ENCODE results near the gene PCDH9. TPM values are rescaled to one million over a fixed set of nuclear protein-coding genes. Genes with fewer than 3 reads are reported as not detected.

Gene PCDH9
- polyA plus RNA-seq, 3 donors = 14.7 to 15.9 (median 15.6) TPM

GRCh38 chr13:66558506-66558905, 671.6 kb downstream of the PCDH9 start:
- DNase-seq (ENCODE audit: extremely low read depth in 1 of 11, low read depth in 9 of 11, low spot score in 4 of 11) = no peak

GRCh38 chr13:66557357-66557756, 672.8 kb downstream of the PCDH9 start:
- DNase-seq (ENCODE audit: extremely low read depth in 1 of 11, low read depth in 9 of 11, low spot score in 4 of 11) = no peak

DNA sequence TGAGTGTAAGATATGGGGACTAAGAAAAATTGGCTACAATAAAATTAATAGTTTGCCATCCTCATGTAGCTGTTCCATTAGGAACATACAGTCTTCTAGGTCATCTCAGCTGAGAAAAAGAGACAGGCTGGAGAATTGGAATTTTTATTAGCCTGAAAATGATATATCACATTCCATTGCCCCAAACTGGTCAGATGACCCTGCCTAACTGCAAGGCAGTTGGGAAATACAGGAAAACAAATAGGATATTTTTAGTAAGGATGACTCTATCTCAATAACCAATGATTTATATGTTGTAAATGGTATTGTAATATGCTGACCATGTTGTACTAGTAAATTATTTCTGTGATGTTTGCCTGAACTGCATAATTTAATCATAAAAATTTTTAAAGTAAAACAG, 673.8 kb downstream of the PCDH9 start:
- no peak for DNase-seq (ENCODE audit: extremely low read depth in 1 of 11, low read depth in 9 of 11, low spot score in 4 of 11)

- DNase-seq (ENCODE audit: extremely low read depth in 1 of 11, low read depth in 9 of 11, low spot score in 4 of 11) = no peak
Measured at GRCh38 chr13:66553391-66553790, 676.7 kb downstream of the PCDH9 start.

DNA sequence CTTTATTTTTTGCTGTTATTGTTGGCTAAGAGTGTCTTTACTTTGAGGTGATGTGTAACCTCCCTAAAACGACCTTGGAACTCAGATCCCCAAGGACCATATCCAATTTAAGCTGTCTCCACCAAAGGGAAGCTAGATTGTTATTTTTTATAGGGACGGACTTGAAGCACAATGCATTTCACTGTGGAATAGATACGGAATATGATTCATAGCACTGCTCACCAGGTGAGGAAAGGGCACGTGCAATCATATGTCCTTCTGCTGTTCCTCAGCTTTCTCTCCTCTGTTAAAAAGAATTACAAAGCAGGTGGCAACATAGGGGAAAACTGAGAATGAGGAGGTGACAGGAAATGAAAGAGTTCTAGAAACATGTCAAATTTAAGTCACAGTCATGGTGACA, 679.0 kb downstream of the PCDH9 start:
- no peak for DNase-seq (ENCODE audit: extremely low read depth in 1 of 11, low read depth in 9 of 11, low spot score in 4 of 11)

- no peak for DNase-seq (ENCODE audit: extremely low read depth in 1 of 11, low read depth in 9 of 11, low spot score in 4 of 11)
Measured at GRCh38 chr13:66547685-66548084, 682.5 kb downstream of the PCDH9 start.

GRCh38 chr13:66546534-66547379, 683.4 kb downstream of the PCDH9 start:
- no peak for DNase-seq (ENCODE audit: extremely low read depth in 1 of 11, low read depth in 9 of 11, low spot score in 4 of 11)

DNA sequence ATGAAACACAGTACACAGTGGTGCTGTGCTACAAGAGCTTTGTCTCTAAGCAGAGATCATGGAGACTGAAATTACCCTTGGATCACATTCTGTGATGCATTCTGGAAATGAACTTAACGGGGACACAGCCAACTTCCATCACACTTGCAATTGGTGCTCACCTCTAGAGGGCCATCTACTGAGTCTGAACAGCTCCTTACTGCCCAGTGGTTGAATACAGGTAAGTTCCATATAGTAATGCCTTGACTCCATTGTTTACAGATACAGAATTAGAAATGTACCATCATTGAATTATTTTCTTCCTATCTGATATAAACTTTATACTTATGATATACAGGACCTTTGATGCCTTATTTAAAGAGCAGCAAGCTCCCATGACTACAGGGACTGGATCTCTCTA, 686.4 kb downstream of the PCDH9 start:
- no peak for DNase-seq (ENCODE audit: extremely low read depth in 1 of 11, low read depth in 9 of 11, low spot score in 4 of 11)

- no peak for DNase-seq (ENCODE audit: extremely low read depth in 1 of 11, low read depth in 9 of 11, low spot score in 4 of 11)
Measured at GRCh38 chr13:66537417-66537816, 692.7 kb downstream of the PCDH9 start.

DNA sequence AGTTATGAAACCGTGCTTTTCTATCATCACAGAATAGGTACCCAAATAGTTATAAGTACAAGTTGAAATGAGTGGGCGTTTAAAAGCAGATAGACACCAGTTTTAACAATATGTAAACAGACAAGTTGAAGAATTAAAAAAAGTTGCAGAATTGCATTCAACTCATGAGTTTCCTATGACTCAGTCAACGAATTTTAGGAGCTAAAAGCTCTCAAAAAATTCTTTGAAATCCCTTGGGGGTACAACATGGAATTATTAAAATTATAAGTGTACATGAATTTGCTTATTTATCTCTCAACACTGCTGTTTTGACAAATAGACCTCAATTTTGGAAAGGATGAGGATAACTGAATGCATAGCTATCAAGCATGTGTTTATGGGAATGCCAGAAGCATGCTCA, 693.4 kb downstream of the PCDH9 start:
- no peak for DNase-seq (ENCODE audit: extremely low read depth in 1 of 11, low read depth in 9 of 11, low spot score in 4 of 11)

GRCh38 chr13:66534561-66534960, 695.6 kb downstream of the PCDH9 start:
- DNase-seq (ENCODE audit: extremely low read depth in 1 of 11, low read depth in 9 of 11, low spot score in 4 of 11) = no peak

DNA sequence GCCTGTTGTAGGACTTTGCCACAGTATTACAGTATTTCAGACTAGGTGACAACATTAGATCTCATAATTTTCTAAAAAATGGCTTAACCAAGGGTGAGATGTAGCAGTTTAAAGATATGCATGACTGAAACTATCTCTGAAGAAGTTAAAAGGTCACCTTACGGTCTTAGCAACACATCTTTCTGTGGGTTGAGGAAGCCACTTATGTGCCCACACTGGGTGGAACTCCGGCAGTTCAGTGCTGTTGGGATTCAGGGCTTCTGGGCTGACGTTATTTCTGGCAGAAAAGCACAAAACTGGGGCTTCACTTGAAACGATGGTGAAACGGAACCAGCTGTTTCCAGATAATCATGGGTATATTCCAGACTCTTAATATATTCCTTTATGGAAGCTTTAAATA, 697.3 kb downstream of the PCDH9 start:
- DNase-seq (ENCODE audit: extremely low read depth in 1 of 11, low read depth in 9 of 11, low spot score in 4 of 11) = no peak

DNA sequence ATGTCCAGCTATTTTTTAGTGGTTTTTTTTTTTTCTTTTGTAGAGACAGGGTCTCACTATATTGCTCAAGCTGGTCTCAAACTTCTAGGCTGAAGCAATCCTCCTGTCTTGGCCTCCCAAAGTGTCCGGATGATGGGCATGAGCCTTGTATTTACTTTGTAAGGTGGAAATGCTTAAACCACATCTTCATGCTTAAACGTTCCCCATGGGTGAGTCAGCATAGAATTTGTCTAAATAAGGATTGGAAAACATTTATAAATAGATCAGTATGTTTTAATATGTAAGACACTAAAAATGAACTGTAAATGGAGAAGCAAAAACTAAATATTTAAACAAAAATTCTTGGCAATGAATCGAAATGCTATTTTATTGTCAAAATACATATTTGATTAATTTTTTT, 698.0 kb downstream of the PCDH9 start:
- no peak for DNase-seq (ENCODE audit: extremely low read depth in 1 of 11, low read depth in 9 of 11, low spot score in 4 of 11)

GRCh38 chr13:66530686-66531085, 699.5 kb downstream of the PCDH9 start:
- DNase-seq (ENCODE audit: extremely low read depth in 1 of 11, low read depth in 9 of 11, low spot score in 4 of 11) = no peak

DNA sequence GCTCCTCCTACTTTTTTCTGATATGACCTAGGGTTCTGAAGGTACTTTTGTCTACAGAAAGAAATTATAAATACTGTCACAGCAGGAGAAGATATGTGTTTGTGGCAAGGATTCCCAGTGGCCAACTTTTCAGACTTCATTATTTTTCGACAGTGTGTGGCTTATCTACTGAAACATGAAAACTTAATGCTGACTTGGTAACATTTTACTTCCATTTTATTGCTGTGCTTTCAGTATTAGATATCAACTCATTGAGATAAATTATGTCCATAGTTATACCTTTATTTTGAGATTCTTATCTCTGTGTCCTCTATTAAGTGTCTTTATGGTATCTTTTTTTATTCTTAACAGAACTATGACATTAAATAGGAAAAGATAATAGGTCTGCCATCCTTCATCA, 700.0 kb downstream of the PCDH9 start:
- no peak for DNase-seq (ENCODE audit: extremely low read depth in 1 of 11, low read depth in 9 of 11, low spot score in 4 of 11)

GRCh38 chr13:66528944-66529576, 701.1 kb downstream of the PCDH9 start:
- peak in 7 of 11 donors; percentile 19 to 51 (median 24) for DNase-seq (ENCODE audit: extremely low read depth in 1 of 11, low read depth in 9 of 11, low spot score in 4 of 11)

GRCh38 chr13:66528180-66528579, 702.0 kb downstream of the PCDH9 start:
- no peak for DNase-seq (ENCODE audit: extremely low read depth in 1 of 11, low read depth in 9 of 11, low spot score in 4 of 11)

- no peak for DNase-seq (ENCODE audit: extremely low read depth in 1 of 11, low read depth in 9 of 11, low spot score in 4 of 11)
Measured at GRCh38 chr13:66520511-66521355, 709.4 kb downstream of the PCDH9 start.

GRCh38 chr13:66519259-66519658, 710.9 kb downstream of the PCDH9 start:
- no peak for DNase-seq (ENCODE audit: extremely low read depth in 1 of 11, low read depth in 9 of 11, low spot score in 4 of 11)

DNA sequence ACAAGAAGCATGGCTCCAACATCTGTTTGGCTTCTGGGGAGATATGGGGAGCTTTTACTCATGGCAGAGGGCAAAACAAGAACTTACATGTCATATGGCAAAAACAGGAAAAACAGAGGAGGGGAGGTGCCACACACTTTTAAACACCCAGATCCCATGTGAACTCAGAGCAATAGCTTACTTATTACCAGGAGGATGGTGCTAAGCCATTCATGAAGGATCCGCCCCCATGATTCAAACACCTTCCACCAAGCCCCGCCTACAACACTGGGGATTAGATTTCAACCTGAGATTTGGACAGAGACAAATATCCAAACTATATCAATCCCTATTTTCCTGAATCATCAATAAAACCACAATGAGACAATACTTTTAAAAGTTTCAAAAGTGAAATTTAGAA, 712.1 kb downstream of the PCDH9 start:
- no peak for DNase-seq (ENCODE audit: extremely low read depth in 1 of 11, low read depth in 9 of 11, low spot score in 4 of 11)

Measured in renal cortex interstitium (tissue), 11 donors.